Panc1 (cell line): Measurements from ENCODE around the gene GLT8D1. TPM values are rescaled to one million over a fixed set of nuclear protein-coding genes. Genes with fewer than 3 reads are reported as not detected.

Source experiments
- ATAC-seq: fragments of 200-7000 bp; cut with Tn5 transposase; 2 replicates; pipeline ENCODE4 v1.9.1; 2020; ENCODE audit warnings: mild to moderate bottlenecking, moderate library complexity
- BruUV-seq: library from RNA; stranded (reverse); fragments of 400-500 nt; replicated peaks from 2 replicates; lab custom pipeline; 2021; lab: Mats Ljungman, UMichigan
- CTCF ChIA-PET: fragments of 300-600 bp; sonication (Branson Sonifier 250); formaldehyde crosslinking; loops from one replicate; lab custom pipeline; 2022; ENCODE audit warnings: antibody characterized with exemption; lab: Charles Lee
- POLR2A ChIA-PET: fragments of 300-600 bp; sonication (Branson Sonifier 250); formaldehyde crosslinking; loops from one replicate; lab custom pipeline; 2022; ENCODE audit warnings: antibody characterized with exemption; lab: Charles Lee
- DNase-seq: peaks from one replicate; pipeline ENCODE4 v3.0.0-alpha.2; 2010; ENCODE audit warnings: low read depth, low spot score
- H3K27ac ChIP-seq: 2 replicates; pipeline ENCODE4 v1.5.1; 2011; ENCODE audit warnings: mild to moderate bottlenecking, low read length, inconsistent platforms
- H3K27me3 ChIP-seq: fragments of 200-500 bp; sonication (Bioruptor generic); 2 replicates; pipeline ENCODE4 v1.6.0; 2014; ENCODE audit warnings: low read length, inconsistent platforms; ENCODE audit not compliant: control insufficient read depth, insufficient read depth
- H3K36me3 ChIP-seq: fragments of 200-500 bp; sonication (Bioruptor generic); 2 replicates; pipeline ENCODE4 v1.5.1; 2014; ENCODE audit warnings: inconsistent platforms, mild to moderate bottlenecking, low read length, moderate library complexity; ENCODE audit not compliant: control insufficient read depth, insufficient read depth
- H3K4me1 ChIP-seq: 2 replicates; pipeline ENCODE4 v1.5.1; 2011; ENCODE audit warnings: inconsistent platforms, mild to moderate bottlenecking, low read length, moderate library complexity; ENCODE audit not compliant: control insufficient read depth, insufficient read depth
- H3K4me3 ChIP-seq, 2 experiments: 2 replicates each; pipeline ENCODE4 v1.5.1; 2011 to 2012; ENCODE audit warnings: low read depth in 2 of 2, low read length in 2 of 2, mild to moderate bottlenecking in 2 of 2, inconsistent platforms in 1 of 2, moderate library complexity in 1 of 2
- H3K9me3 ChIP-seq: fragments of 200-500 bp; sonication (Bioruptor generic); 2 replicates; pipeline ENCODE4 v1.5.1; 2014; ENCODE audit warnings: low read depth, mild to moderate bottlenecking, inconsistent platforms, low read length, moderate library complexity; ENCODE audit not compliant: control insufficient read depth, insufficient read depth
- POLR2AphosphoS5 ChIP-seq: IDR thresholded peaks from 2 replicates; pipeline ENCODE4 v1.6.1; 2012; ENCODE audit warnings: mild to moderate bottlenecking, low read depth, low read length, moderate library complexity
- SIN3A ChIP-seq: IDR thresholded peaks from 2 replicates; pipeline ENCODE4 v1.6.1; 2012; ENCODE audit warnings: low read depth, mild to moderate bottlenecking, low read length, moderate library complexity, borderline replicate concordance; ENCODE audit not compliant: insufficient read depth
- TCF7L2 ChIP-seq: IDR thresholded peaks from 2 replicates; pipeline ENCODE4 v1.6.1; 2011; ENCODE audit warnings: mild to moderate bottlenecking, low read depth, low read length, inconsistent platforms
- in situ Hi-C: cut with HindIII; loops from 2 replicates; pipeline ENCODE4 v1.10.0; 2016; ENCODE audit warnings: low sequenced_read_pairs, low pct_unique_long_range_greater_than_20kb
- intact Hi-C: fragments of 100-400 bp; cut with micrococcal nuclease; formaldehyde crosslinking; loops from one replicate; pipeline ENCODE4 v1.10.0; 2022; ENCODE audit not compliant: unreplicated experiment
- total RNA-seq: library from RNA; stranded (reverse); gene quantifications from one replicate; pipeline ENCODE4 v1.2.1, GENCODE V29; 2021; ENCODE audit not compliant: unreplicated experiment
- TF ChIP-seq, protein P1 (sequence below), 2 experiments: IDR thresholded peaks; 2 replicates each; pipeline ENCODE4 v1.6.1; 2011 to 2012; ENCODE audit warnings: low read depth in 2 of 2, control low read depth in 1 of 2, low read length in 1 of 2, mild to moderate bottlenecking in 1 of 2, moderate library complexity in 1 of 2; ENCODE audit not compliant: insufficient read depth in 1 of 2
- TF ChIP-seq, protein P2 (sequence below): fragments of 450-650 bp; IDR thresholded peaks from 2 replicates; pipeline ENCODE4 v1.5.1; 2017; ENCODE audit warnings: mild to moderate bottlenecking

Gene GLT8D1
- total RNA-seq, 1 experiment from 2014 or later = 51.3 TPM

DNA sequence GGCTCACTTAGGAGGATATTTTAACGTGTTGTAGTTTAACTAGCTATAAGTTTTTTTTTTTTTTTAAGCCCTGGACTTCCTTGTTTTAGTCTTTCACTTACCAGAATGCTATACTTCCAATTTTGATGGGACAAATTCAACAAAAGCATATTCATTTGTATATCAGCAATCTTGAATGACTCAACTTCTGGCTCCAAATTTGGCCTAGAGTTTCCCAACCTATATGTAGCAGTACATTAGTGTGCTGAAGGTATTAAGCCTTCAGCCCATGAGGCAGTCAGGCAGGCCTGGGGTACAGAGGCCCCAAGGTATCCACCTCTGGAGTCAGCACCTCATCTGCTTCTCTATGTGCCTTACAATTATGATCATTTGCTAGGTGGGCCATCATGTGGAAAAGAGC is 25.8 kb downstream of the GLT8D1 start:
- BruUV-seq = no TSS peak
- TF ChIP-seq, protein P1, sequence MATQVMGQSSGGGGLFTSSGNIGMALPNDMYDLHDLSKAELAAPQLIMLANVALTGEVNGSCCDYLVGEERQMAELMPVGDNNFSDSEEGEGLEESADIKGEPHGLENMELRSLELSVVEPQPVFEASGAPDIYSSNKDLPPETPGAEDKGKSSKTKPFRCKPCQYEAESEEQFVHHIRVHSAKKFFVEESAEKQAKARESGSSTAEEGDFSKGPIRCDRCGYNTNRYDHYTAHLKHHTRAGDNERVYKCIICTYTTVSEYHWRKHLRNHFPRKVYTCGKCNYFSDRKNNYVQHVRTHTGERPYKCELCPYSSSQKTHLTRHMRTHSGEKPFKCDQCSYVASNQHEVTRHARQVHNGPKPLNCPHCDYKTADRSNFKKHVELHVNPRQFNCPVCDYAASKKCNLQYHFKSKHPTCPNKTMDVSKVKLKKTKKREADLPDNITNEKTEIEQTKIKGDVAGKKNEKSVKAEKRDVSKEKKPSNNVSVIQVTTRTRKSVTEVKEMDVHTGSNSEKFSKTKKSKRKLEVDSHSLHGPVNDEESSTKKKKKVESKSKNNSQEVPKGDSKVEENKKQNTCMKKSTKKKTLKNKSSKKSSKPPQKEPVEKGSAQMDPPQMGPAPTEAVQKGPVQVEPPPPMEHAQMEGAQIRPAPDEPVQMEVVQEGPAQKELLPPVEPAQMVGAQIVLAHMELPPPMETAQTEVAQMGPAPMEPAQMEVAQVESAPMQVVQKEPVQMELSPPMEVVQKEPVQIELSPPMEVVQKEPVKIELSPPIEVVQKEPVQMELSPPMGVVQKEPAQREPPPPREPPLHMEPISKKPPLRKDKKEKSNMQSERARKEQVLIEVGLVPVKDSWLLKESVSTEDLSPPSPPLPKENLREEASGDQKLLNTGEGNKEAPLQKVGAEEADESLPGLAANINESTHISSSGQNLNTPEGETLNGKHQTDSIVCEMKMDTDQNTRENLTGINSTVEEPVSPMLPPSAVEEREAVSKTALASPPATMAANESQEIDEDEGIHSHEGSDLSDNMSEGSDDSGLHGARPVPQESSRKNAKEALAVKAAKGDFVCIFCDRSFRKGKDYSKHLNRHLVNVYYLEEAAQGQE (IDR thresholded peaks at IDR 0.05; ENCODE audit: insufficient read depth in 1 of 2, low read depth in 2 of 2, low read length in 1 of 2) = no peak
- TF ChIP-seq, protein P2, sequence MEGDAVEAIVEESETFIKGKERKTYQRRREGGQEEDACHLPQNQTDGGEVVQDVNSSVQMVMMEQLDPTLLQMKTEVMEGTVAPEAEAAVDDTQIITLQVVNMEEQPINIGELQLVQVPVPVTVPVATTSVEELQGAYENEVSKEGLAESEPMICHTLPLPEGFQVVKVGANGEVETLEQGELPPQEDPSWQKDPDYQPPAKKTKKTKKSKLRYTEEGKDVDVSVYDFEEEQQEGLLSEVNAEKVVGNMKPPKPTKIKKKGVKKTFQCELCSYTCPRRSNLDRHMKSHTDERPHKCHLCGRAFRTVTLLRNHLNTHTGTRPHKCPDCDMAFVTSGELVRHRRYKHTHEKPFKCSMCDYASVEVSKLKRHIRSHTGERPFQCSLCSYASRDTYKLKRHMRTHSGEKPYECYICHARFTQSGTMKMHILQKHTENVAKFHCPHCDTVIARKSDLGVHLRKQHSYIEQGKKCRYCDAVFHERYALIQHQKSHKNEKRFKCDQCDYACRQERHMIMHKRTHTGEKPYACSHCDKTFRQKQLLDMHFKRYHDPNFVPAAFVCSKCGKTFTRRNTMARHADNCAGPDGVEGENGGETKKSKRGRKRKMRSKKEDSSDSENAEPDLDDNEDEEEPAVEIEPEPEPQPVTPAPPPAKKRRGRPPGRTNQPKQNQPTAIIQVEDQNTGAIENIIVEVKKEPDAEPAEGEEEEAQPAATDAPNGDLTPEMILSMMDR = no peak
- TF ChIP-seq SIN3A (no peak), POLR2AphosphoS5 (no peak), TCF7L2 (no peak)
- no peak overlapping the region for H3K4me3 ChIP-seq
- H3K9me3 ChIP-seq = no peaks in the 10 kb centered on the region
- H3K27ac ChIP-seq = no peak overlapping the region
- DNase-seq = no peak
- peaks cover 18% of the 10 kb centered on the region for H3K4me1 ChIP-seq
- ChIA-PET POLR2A (no interaction called here), CTCF (no interaction called here)
- in situ Hi-C loops (no loop called here), intact Hi-C loops (no loop called here)
- ATAC-seq = no peak
- H3K27me3 ChIP-seq = no peaks in the 10 kb centered on the region
- H3K36me3 ChIP-seq = peaks cover 3% of the 10 kb centered on the region

DNA sequence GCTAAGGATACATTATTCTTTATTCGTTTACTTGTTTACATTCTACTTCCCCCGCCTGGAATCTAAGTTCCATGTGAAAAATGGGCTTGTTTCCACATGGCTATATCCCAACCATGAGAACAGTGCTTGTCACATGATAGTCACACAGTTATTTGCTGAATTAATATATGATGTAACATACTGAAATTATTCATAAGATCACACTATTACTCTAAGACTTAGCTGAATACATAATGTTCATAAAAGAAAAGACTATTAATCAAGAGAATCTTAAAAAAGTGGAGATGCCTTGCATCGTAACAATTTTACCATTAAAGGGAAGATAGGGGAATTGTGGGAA is 26.4 kb downstream of the GLT8D1 start:
- no peaks in the 10 kb centered on the region for H3K27me3 ChIP-seq
- CTCF ChIA-PET = no interaction called here

More for the DNA sequence above, 26.4 kb downstream of the GLT8D1 start:
- no peak overlapping the region for H3K27ac ChIP-seq
- BruUV-seq = no TSS peak
- intact Hi-C loops = no loop called here
- H3K4me1 ChIP-seq = peaks cover 12% of the 10 kb centered on the region
- H3K4me3 ChIP-seq = no peak overlapping the region
- in situ Hi-C loops = no loop called here
- no peak for TF ChIP-seq SIN3A
- no peak for TF ChIP-seq TCF7L2
- TF ChIP-seq, protein P2 = no peak
- TF ChIP-seq, protein P1 (IDR thresholded peaks at IDR 0.05; ENCODE audit: insufficient read depth in 1 of 2, low read depth in 2 of 2, low read length in 1 of 2) = no peak
- TF ChIP-seq POLR2AphosphoS5 = no peak
- DNase-seq (no peak), ATAC-seq (no peak)
- POLR2A ChIA-PET = no interaction called here
- H3K36me3 ChIP-seq = peaks cover 3% of the 10 kb centered on the region
- no peaks in the 10 kb centered on the region for H3K9me3 ChIP-seq
